Adrenal gland (tissue), 12 donors: Measurements from ENCODE around the gene PTGER4. TPM values are rescaled to one million over a fixed set of nuclear protein-coding genes. Genes with fewer than 3 reads are reported as not detected.

Experiments used
- DNase-seq, 7 donors: peaks; one replicate each; pipeline ENCODE4 v3.0.0-alpha.2; 2019 to 2020
- H3K27ac ChIP-seq, 5 donors: fragments of 200-600 bp; sonication (generic) in 4 of 5; 1 replicate in 3 of 5; 2 replicates in 2 of 5; pipeline versions ENCODE4 v1.5.1 to v1.8.0; 2016 to 2020; ENCODE audit warnings: mild to moderate bottlenecking in 1 of 5
- H3K27me3 ChIP-seq: fragments of 200-600 bp; 2 replicates; pipeline ENCODE4 v1.8.0; 2021
- H3K36me3 ChIP-seq, 2 donors: fragments of 200-600 bp; replicated peaks in 1 of 2; 1 replicate in 1 of 2; 2 replicates in 1 of 2; pipeline versions ENCODE4 v1.5.1 to v1.8.0; 2018 to 2022
- H3K4me1 ChIP-seq, 2 donors: fragments of 200-600 bp; replicated peaks in 1 of 2; 1 replicate in 1 of 2; 2 replicates in 1 of 2; pipeline versions ENCODE4 v1.5.1 to v1.8.0; 2018 to 2021
- H3K4me3 ChIP-seq, 4 donors: fragments of 200-600 bp; sonication (generic) in 3 of 4; one replicate each; pipeline ENCODE4 v1.5.1; 2016 to 2018
- H3K9me3 ChIP-seq, 3 donors: fragments of 200-600 bp; sonication (generic) in 1 of 3; replicated peaks in 1 of 3; 1 replicate in 2 of 3; 2 replicates in 1 of 3; pipeline versions ENCODE4 v1.5.1 to v1.8.0; 2016 to 2021
- CTCF ChIP-seq, 6 experiments: fragments of 450-650 bp in 4 of 6; fragments of 200-600 bp in 2 of 6; sonication (generic) in 1 of 6; IDR thresholded peaks; 1 replicate in 5 of 6; 2 replicates in 1 of 6; pipeline versions ENCODE4 v1.5.1 to v1.8.0; 2016 to 2021; ENCODE audit warnings: antibody characterized with exemption in 6 of 6, mild to moderate bottlenecking in 2 of 6, moderate library complexity in 1 of 6
- POLR2A ChIP-seq, 2 donors: fragments of 450-650 bp; IDR thresholded peaks; one replicate each; pipeline ENCODE4 v1.6.1; 2017; ENCODE audit warnings: antibody characterized with exemption in 2 of 2, mild to moderate bottlenecking in 2 of 2, moderate library complexity in 1 of 2
- WGBS, 4 donors: extraction: QIAGEN DNeasy Blood & Tissue Kit in 2 of 4; methylation state at CpG; one replicate each; pipeline versions ENCODE4 v1.1.5 to v1.1.7; 2013 to 2017; 5-methylcytosine and 5-hydroxymethylcytosine counted together
- intact Hi-C, 2 donors: fragments of 100-400 bp; cut with DNase I; formaldehyde crosslinking; loops; one replicate each; pipeline versions ENCODE4 v1.14.1 to v1.15.0; 2022 to 2023
- polyA plus RNA-seq, 3 donors: library from polyadenylated mRNA; stranded (reverse); fragments of 200-250 nt in 2 of 3; fragments of 350-450 nt in 1 of 3; fragmentation: Illumina TruSeq in 1 of 3; extraction: RNeasy Lipid Tissue Mini Kit (QIAGEN cat#74804) in 1 of 3; gene quantifications; one replicate each; pipeline ENCODE4 v1.2.3, GENCODE V29; 2013 to 2014
- total RNA-seq, 9 donors: library from RNA; depleted of rRNA in 4 of 9; stranded (reverse); fragments of >200 nt in 4 of 9; fragments of 120-200 nt in 1 of 9; fragmentation: NEBNext Ultra II Directional in 1 of 9; extraction: Animal tissue kit (Norgen Biotek cat#: 25700) in 1 of 9; gene quantifications; one replicate each; pipeline versions ENCODE4 v1.1.0 to v1.2.4, GENCODE V29; 2013 to 2023
- donor health status: healthy with polysubstance abuse.
- donor health status: Bipolar disorder and iron deficiency.
- donor health status: DM: yes; HTN: yes; CAD: no.
- donor health status: DM: no; HTN: no; CAD: no.
- donor health status: DM: no; HTN: no; CAD: no.
- donor health status: DM: yes; HTN: yes; CAD: no.

PTGER4 gene
- total and polyA plus RNA-seq, 12 donors: 1.3 to 89.6 (median 17.9) TPM

GRCh38 chr5:40714001-40714400, 34.3 kb downstream of the PTGER4 start:
- intact Hi-C loops: no loop called here
- H3K4me3 ChIP-seq: no peak overlapping the region
- no peak for TF ChIP-seq CTCF (IDR thresholded peaks at IDR 0.05)
- no peak for TF ChIP-seq POLR2A (IDR thresholded peaks at IDR 0.05)
- no peaks in the 10 kb centered on the region for H3K36me3 ChIP-seq
- H3K9me3 ChIP-seq: no peaks in the 10 kb centered on the region
- no peak overlapping the region for H3K27ac ChIP-seq
- no peaks in the 10 kb centered on the region for H3K27me3 ChIP-seq
- DNase-seq: no peak
- peaks cover 6% of the 10 kb centered on the region in 2 donors for H3K4me1 ChIP-seq

GRCh38 chr5:40716000-40716399, 36.3 kb downstream of the PTGER4 start:
- Histone ChIP-seq H3K9me3 (no peaks in the 10 kb centered on the region), H3K27ac (no peak overlapping the region), H3K27me3 (no peaks in the 10 kb centered on the region), H3K4me3 (no peak overlapping the region), H3K36me3 (no peaks in the 10 kb centered on the region), H3K4me1 (peaks cover 6% of the 10 kb centered on the region in 2 donors)
- intact Hi-C loops: no loop called here
- TF ChIP-seq POLR2A (IDR thresholded peaks at IDR 0.05) (no peak), CTCF (IDR thresholded peaks at IDR 0.05) (no peak)
- DNase-seq: no peak
- 34 to 45% (median 40%) methylated on average over 2 of the region's 2 CpGs for WGBS, 4 donors

- intact Hi-C loops: no loop called here
- H3K4me1 ChIP-seq: peaks cover 6% of the 10 kb centered on the region in 2 donors
- H3K9me3 ChIP-seq: no peaks in the 10 kb centered on the region
- no peak overlapping the region for H3K27ac ChIP-seq
- no peak overlapping the region for H3K4me3 ChIP-seq
- DNase-seq: no peak
- 87 to 98% (median 96%) methylated on average over 2 of the region's 2 CpGs for WGBS, 4 donors
- no peaks in the 10 kb centered on the region for H3K36me3 ChIP-seq
- H3K27me3 ChIP-seq: no peaks in the 10 kb centered on the region
- no peak for TF ChIP-seq CTCF (IDR thresholded peaks at IDR 0.05)
- no peak for TF ChIP-seq POLR2A (IDR thresholded peaks at IDR 0.05)
These were observed 36.9 kb downstream of the PTGER4 start for GRCh38 chr5:40716590-40716989.

- Histone ChIP-seq H3K36me3 (no peaks in the 10 kb centered on the region), H3K4me1 (peaks cover 6% of the 10 kb centered on the region in 2 donors), H3K4me3 (no peak overlapping the region), H3K9me3 (no peaks in the 10 kb centered on the region), H3K27ac (peak overlapping the region in 1 of 5 donors; percentile 11), H3K27me3 (no peaks in the 10 kb centered on the region)
- intact Hi-C loops: no loop called here
- no peak for DNase-seq
- TF ChIP-seq CTCF (IDR thresholded peaks at IDR 0.05): no peak
- no peak for TF ChIP-seq POLR2A (IDR thresholded peaks at IDR 0.05)
These were observed 37.6 kb downstream of the PTGER4 start for GRCh38 chr5:40717281-40717680.
